Pons (tissue), 1 donor: ENCODE data around the gene MBD5.
"Not testable (repeated sequence)": the region's sequence is repeated elsewhere in the genome, so short reads cannot be mapped to it uniquely, and the experiment has no call there.

Source experiments
- DNase-seq: peaks from one replicate; pipeline ENCODE4 v3.0.0-alpha.2; 2016; ENCODE audit warnings: low spot score

MBD5 gene

DNA sequence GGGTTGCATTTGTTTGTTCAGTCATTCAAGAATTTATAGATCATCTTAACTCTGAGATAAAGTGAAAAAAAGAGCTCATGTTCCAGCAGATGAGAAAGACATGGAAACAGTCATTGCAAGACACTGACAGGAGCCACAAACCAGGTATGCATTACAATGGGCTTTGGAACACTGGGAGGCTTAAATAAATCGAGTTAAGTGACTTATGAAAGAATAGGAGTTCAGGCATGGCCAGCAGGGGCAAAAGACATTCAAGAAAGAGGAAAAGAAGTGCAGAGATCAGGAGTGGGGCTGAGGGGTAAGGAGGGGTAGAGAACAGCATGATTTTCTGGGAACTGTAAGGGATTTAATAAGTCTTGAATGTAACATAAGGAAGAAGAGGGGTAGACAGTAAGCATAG, 502.4 kb downstream of the MBD5 start:
- no peak for DNase-seq

- no peak for DNase-seq
Measured at GRCh38 chr2:148524519-148524919, 503.6 kb downstream of the MBD5 start.

DNA sequence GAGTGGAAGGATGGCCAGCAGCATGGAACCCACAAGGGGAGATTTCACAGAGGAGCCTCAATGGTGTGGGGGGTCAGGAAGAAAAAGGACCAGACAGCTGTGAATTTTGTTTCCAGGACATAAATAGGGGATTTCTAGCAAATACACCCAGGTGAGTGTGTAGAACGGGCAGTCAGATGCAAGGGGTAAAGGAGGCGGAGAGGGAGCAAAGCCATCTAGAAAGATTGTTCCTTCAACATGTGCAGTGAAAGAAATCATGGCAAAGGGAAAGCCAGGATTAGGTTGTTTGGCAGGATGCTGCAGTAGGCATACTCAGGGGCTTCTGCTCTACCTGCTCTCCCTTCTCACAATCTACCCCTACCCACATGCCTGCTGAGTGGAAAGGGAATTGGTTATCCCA, 504.2 kb downstream of the MBD5 start:
- no peak for DNase-seq

DNA sequence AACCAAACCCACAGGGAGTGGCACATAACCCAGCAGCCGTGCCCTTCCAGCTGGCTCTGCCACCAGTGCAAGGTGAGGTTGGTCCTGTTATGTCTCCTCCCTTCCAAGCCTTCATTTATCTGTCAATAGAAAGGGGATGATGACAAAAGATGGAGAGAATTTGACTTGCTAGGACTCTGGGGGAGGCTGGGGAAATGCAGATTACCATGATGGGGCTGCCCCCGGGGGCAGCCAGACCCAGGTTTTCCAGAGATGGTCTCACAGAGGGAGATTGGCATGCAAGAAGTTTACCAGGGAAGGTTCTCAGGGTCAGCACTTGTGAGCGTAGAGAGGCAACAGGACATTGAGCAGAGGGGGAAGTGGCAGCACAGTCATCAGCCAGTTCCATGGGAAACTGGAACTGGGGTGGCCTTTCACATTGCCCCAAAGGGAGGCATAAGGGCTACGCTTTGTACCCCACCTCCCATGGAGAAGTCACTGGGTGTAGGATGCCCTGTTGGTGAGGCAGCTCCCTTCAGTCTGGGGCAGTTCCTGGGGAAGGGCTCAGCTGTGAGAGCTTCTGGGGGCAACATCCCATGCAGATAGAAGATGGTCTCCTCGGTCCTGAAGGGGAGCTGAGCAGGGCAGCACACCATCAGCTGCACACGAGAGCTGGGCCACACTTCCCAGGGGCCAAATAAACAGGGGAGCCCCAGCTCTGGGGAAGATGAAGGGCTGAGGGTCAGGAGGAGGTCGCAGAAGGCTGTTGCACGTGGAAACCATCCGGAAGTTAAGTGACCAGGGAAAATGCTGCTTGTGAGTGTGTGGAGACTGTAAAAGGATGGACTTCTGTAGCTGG, 505.8 kb downstream of the MBD5 start:
- no peak for DNase-seq

DNA sequence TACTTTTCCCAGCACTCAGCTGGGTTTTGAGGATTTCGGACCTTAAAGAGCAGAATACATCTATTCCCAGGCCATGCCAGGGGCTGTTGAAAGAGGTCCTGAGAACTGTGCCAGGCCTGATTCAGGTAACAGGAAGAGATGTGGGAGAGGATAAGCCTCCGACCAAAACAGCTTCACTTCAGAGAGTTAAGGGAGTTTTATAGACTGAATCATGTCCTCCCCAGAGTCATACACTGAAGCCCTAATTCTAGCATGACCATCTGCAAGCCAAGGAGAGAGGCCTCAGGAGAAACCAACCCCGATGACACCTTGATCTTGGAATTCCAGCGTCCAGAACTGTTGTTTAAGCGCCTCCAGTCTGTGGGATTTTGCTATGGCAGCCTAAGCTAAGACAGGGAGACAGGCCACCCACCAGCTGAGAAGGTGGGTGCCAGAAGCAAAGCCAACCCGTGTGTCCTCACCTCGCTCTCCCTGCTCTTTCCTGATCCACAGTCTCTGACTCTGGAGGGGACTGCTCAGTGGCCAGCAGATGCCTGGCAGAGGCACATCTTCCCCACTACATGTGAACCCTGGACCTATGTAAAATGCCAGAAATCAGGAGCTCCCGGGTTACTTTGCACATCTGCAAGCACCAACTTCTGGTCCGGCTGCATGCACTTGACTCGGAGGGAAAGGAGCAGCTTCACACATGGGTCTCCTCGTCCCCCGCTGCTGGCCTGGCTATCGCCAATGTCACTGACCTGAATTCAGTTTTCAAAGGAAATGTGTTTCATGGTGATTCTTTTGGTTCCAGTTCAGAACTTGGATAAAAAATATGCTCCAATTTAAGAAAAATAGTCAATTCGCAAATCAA, 506.8 kb downstream of the MBD5 start:
- no peak for DNase-seq

- no peak for DNase-seq
Measured at GRCh38 chr2:148528356-148529064, 507.6 kb downstream of the MBD5 start.

DNA sequence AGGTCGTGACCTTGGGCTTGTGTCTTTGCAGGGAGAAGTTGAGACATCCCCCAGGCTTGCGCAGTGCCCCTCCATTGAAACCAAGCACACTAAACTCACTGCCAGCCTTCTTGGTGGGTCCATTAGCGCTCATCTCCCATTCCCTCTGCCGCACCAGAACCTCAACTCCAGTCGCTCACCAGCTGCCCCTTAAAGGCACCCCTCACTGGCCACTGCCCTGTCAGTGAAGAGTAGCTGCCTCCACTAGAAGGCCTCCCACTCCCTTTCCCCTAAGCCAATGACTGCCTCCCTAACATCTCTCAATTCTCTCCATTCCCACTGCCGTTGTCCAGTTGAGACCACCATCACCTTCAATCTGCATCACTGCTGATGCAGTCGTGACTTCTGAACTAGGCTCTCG, 508.9 kb downstream of the MBD5 start:
- no peak for DNase-seq

- DNase-seq, result no peak
Measured at GRCh38 chr2:148530350-148530749, 509.5 kb downstream of the MBD5 start.

GRCh38 chr2:148531235-148531634, 510.3 kb downstream of the MBD5 start:
- DNase-seq, result no peak

- no peak for DNase-seq
Measured at GRCh38 chr2:148531669-148532428, 511.0 kb downstream of the MBD5 start.

DNA sequence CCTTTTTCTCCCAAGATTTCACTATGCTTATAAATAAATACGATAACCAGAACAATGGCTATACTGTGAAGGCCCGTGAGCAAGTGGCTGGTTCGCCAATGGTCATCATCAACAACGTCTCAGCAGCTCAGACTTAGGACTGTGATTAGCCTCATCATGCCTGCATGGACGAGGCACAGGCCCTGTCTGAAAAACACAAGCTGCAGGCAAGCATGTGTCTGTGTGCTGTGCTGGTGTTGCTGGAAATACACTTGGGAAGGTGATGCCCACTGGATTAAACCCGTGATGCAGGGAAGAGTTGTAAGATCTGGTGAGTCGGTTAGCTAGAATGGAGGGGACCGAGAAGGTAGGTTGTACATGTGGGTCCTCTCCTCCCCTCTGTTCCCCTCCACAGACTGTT, 512.1 kb downstream of the MBD5 start:
- DNase-seq, result no peak

GRCh38 chr2:148533685-148534084, 512.8 kb downstream of the MBD5 start:
- DNase-seq, result no peak

GRCh38 chr2:148534416-148535204, 513.7 kb downstream of the MBD5 start:
- no peak for DNase-seq

DNA sequence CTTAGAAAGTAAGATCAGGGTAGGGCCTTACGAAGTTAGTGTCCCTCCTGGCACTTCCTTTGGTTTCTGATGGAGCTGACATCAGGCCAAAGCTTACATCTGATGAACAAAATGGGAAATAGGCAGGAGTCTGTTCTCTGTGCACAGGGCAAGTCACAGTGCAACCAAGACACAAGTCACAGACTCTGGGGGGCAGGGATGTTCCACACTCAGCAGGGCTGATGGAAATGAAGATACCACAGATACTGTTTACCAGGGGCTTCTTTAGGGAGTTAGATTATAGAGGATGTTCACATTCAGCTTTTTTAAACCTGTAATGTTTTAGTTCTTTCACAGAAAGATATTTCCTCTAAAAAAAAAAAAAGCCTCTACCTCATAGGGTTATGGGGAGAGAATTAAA, 517.5 kb downstream of the MBD5 start:
- DNase-seq, result no peak

DNA sequence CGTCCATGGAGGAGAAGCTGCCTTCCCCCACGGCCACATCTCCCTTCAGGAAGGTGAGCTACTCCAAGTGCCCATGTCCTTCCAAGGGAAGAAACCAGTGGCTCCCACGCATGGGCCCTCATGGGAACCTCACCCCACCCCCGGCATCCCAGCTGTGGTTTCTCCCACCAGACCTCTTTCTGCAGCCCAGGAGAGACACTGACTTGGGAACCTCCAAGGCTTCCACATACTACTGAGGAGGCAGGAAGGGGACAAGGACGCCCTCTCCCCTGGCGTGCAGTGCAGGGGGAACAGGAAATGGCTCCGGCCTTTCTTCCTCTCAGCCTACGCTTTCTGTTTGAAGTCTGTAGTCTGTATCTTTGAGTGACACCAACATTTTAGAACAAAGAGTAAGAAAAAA, 519.1 kb downstream of the MBD5 start:
- no peak for DNase-seq

DNA sequence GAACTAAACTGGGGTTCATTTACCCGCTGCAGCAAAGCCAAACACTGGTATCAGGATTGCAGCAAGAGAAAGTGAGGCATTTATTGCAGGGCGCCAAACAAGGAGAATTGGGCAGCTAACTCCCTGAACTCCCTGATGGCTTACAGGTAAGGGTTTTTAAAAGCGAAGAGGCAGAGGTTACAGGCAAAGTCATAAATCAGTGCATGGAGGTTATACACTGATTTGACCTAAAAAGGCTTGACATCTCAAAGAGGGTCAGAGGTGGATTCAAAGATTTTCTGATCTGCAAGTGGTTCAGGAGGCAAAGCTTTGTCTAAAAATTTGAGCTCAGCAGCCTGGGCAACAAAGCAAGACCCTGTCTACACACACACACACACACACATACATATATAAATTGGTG, 520.9 kb downstream of the MBD5 start:
- no peak for DNase-seq

- no peak for DNase-seq
Measured at GRCh38 chr2:148542614-148543013, 521.7 kb downstream of the MBD5 start.

DNA sequence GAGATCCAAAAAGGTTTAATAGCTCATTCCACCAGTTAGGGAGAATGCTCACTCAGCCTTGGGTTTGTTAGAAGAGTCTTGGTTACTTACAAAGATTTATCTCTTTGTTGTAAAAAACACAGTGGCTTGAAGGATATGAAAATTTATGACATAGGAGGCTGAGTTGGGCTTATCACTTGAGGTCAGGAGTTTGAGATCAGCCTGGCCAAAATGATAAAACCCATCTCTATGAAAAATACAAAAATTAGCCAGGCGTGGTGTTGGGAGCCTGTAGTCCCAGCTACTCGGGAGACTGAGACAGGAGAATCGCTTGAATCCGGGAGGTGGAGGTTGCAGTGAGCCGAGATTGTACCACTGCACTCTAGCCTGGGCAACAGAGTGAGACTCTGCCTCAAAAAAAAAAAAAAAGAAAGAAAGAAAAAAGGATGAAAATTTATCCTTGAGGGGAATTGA, 522.2 kb downstream of the MBD5 start:
- not testable (repeated sequence) for DNase-seq

DNA sequence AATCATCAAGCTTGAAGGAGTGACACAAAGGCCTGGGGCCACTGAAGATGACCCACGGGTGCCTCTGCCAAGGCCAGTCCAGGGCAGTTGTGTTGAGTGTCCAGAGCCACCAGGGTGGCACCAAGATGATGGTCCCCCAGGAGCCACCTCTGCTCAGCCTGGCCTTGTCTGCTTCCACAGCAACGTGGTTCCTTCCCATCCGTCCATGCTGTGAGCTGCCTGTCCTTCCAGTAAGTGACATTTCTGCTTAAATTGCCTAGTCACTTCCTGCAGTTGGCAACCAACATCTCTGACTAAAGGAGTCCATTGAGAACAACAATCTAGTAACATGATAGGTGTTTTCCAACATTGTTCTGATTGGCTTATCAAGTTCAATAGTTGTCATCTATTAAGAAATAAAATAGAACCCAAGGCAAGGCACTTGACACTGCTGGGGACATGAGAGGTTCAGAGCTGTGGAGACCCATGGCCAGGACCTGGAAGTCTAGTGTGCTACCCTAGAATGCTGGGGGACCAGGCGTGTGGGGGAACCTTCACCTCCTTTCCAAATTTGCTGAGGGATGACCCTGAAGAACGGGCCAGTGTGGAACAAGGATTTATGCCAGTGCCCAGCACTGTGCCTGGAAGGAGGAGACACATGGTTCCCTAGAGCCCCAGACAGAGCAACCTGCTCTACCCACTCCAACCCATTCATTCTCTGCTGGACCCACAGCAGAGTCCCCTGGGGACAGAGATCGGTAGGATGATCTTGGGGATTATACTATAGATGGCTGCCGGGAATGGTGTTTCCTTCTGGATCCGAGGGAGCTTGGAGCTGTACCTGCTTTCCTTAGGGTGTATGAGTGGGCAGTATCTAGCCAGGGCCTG, 524.7 kb downstream of the MBD5 start:
- DNase-seq, result no peak

GRCh38 chr2:148546270-148546669, 525.4 kb downstream of the MBD5 start:
- DNase-seq, result no peak
